ENCODE data around the gene SATL1.
A peak's percentile ranks its signal among the peaks of the same experiment; 100 is the strongest.
"Not testable (repeated sequence)": the region's sequence is repeated elsewhere in the genome, so short reads cannot be mapped to it uniquely, and the experiment has no call there.

Gene SATL1

GRCh38 chrX:85243761-85244449 lies at the start of gene SATL1, which contains the start of gene ZNF711:
SATL1 (minus strand) TSS chrX:85243779; CDS start chrX:85108968, 134,811 bp downstream.
ZNF711 (plus strand) TSS chrX:85243991; CDS start chrX:85247573, 3,582 bp downstream.
- peak; percentile 72 for DNase-seq (ENCODE audit: low read depth, low spot score)
- H3K9me3 ChIP-seq (ENCODE audit: insufficient read depth, low read length), result no peaks in the 10 kb centered on the region
- H3K4me3 ChIP-seq (ENCODE audit: insufficient read length, low read depth), result peak within 1 kb of the TSS; percentile 71
- H3K9ac ChIP-seq (ENCODE audit: insufficient read length, low read depth), result peak within 1 kb of the TSS; percentile 97
- no peak for TF ChIP-seq SUZ12 (IDR thresholded peaks at IDR 0.05; ENCODE audit: extremely low read depth, insufficient read depth, insufficient read length)
- TF ChIP-seq ZNF274 (IDR thresholded peaks at IDR 0.05; ENCODE audit: low read depth, low read length), result no peak
- TF ChIP-seq YY1 (IDR thresholded peaks at IDR 0.05; ENCODE audit: insufficient read depth, insufficient read length), result no peak
- no peaks in the 10 kb centered on the region for H3K27me3 ChIP-seq (ENCODE audit: insufficient read depth, insufficient read length)
- H3K36me3 ChIP-seq (ENCODE audit: insufficient read depth, insufficient read length, low read length), result peaks cover 19% of the 10 kb centered on the region
- no peaks in the 10 kb centered on the region for H3K4me1 ChIP-seq (ENCODE audit: insufficient read depth, insufficient read length)

GRCh38 chrX:85288992-85289723 lies 45.6 kb upstream of the SATL1 start:
- Histone ChIP-seq H3K27me3 (ENCODE audit: insufficient read depth, insufficient read length) (no peaks in the 10 kb centered on the region), H3K9ac (ENCODE audit: insufficient read length, low read depth) (no peak overlapping the region), H3K4me1 (ENCODE audit: insufficient read depth, insufficient read length) (no peaks in the 10 kb centered on the region), H3K36me3 (ENCODE audit: insufficient read depth, insufficient read length, low read length) (no peaks in the 10 kb centered on the region), H3K4me3 (ENCODE audit: insufficient read length, low read depth) (no peak overlapping the region), H3K9me3 (ENCODE audit: insufficient read depth, low read length) (no peaks in the 10 kb centered on the region)
- no peak for TF ChIP-seq YY1 (IDR thresholded peaks at IDR 0.05; ENCODE audit: insufficient read depth, insufficient read length)
- TF ChIP-seq ZNF274 (IDR thresholded peaks at IDR 0.05; ENCODE audit: low read depth, low read length), result no peak
- DNase-seq (ENCODE audit: low read depth, low spot score), result no peak

GRCh38 chrX:85285286-85285685 lies 41.7 kb upstream of the SATL1 start:
- not testable (repeated sequence) for H3K9me3 ChIP-seq (ENCODE audit: insufficient read depth, low read length); H3K27me3 ChIP-seq (ENCODE audit: insufficient read depth, insufficient read length); H3K4me3 ChIP-seq (ENCODE audit: insufficient read length, low read depth); H3K9ac ChIP-seq (ENCODE audit: insufficient read length, low read depth); DNase-seq (ENCODE audit: low read depth, low spot score); H3K4me1 ChIP-seq (ENCODE audit: insufficient read depth, insufficient read length); H3K36me3 ChIP-seq (ENCODE audit: insufficient read depth, insufficient read length, low read length)

GRCh38 chrX:85244450-85245211 lies 1.1 kb upstream of the SATL1 start:
- Histone ChIP-seq H3K27me3 (ENCODE audit: insufficient read depth, insufficient read length) (no peaks in the 10 kb centered on the region), H3K9me3 (ENCODE audit: insufficient read depth, low read length) (no peaks in the 10 kb centered on the region), H3K36me3 (ENCODE audit: insufficient read depth, insufficient read length, low read length) (peaks cover 25% of the 10 kb centered on the region), H3K4me3 (ENCODE audit: insufficient read length, low read depth) (peak overlapping the region; percentile 71), H3K4me1 (ENCODE audit: insufficient read depth, insufficient read length) (no peaks in the 10 kb centered on the region), H3K9ac (ENCODE audit: insufficient read length, low read depth) (peak overlapping the region; percentile 97)
- TF ChIP-seq SUZ12 (IDR thresholded peaks at IDR 0.05; ENCODE audit: extremely low read depth, insufficient read depth, insufficient read length) (no peak), YY1 (IDR thresholded peaks at IDR 0.05; ENCODE audit: insufficient read depth, insufficient read length) (no peak), ZNF274 (IDR thresholded peaks at IDR 0.05; ENCODE audit: low read depth, low read length) (no peak)
- no peak for DNase-seq (ENCODE audit: low read depth, low spot score)

GRCh38 chrX:85243155-85243554 lies 424 bp downstream of the SATL1 start:
- Histone ChIP-seq H3K9me3 (ENCODE audit: insufficient read depth, low read length) (no peaks in the 10 kb centered on the region), H3K4me3 (ENCODE audit: insufficient read length, low read depth) (peak overlapping the region; percentile 71), H3K9ac (ENCODE audit: insufficient read length, low read depth) (peak overlapping the region; percentile 46), H3K36me3 (ENCODE audit: insufficient read depth, insufficient read length, low read length) (peaks cover 12% of the 10 kb centered on the region), H3K4me1 (ENCODE audit: insufficient read depth, insufficient read length) (no peaks in the 10 kb centered on the region), H3K27me3 (ENCODE audit: insufficient read depth, insufficient read length) (no peaks in the 10 kb centered on the region)
- no peak for DNase-seq (ENCODE audit: low read depth, low spot score)
- TF ChIP-seq YY1 (IDR thresholded peaks at IDR 0.05; ENCODE audit: insufficient read depth, insufficient read length) (no peak), SUZ12 (IDR thresholded peaks at IDR 0.05; ENCODE audit: extremely low read depth, insufficient read depth, insufficient read length) (no peak), ZNF274 (IDR thresholded peaks at IDR 0.05; ENCODE audit: low read depth, low read length) (no peak)

GRCh38 chrX:85223359-85223758 lies 20.2 kb downstream of the SATL1 start:
- TF ChIP-seq SUZ12 (IDR thresholded peaks at IDR 0.05; ENCODE audit: extremely low read depth, insufficient read depth, insufficient read length) (no peak), ZNF274 (IDR thresholded peaks at IDR 0.05; ENCODE audit: low read depth, low read length) (no peak), YY1 (IDR thresholded peaks at IDR 0.05; ENCODE audit: insufficient read depth, insufficient read length) (no peak)

GRCh38 chrX:85221361-85221760 lies 22.2 kb downstream of the SATL1 start:
- Histone ChIP-seq H3K9ac (ENCODE audit: insufficient read length, low read depth) (no peak overlapping the region), H3K36me3 (ENCODE audit: insufficient read depth, insufficient read length, low read length) (no peaks in the 10 kb centered on the region), H3K9me3 (ENCODE audit: insufficient read depth, low read length) (no peaks in the 10 kb centered on the region), H3K4me1 (ENCODE audit: insufficient read depth, insufficient read length) (no peaks in the 10 kb centered on the region), H3K4me3 (ENCODE audit: insufficient read length, low read depth) (no peak overlapping the region), H3K27me3 (ENCODE audit: insufficient read depth, insufficient read length) (no peaks in the 10 kb centered on the region)
- no peak for DNase-seq (ENCODE audit: low read depth, low spot score)
- TF ChIP-seq SUZ12 (IDR thresholded peaks at IDR 0.05; ENCODE audit: extremely low read depth, insufficient read depth, insufficient read length) (no peak), YY1 (IDR thresholded peaks at IDR 0.05; ENCODE audit: insufficient read depth, insufficient read length) (no peak), ZNF274 (IDR thresholded peaks at IDR 0.05; ENCODE audit: low read depth, low read length) (no peak)

More at GRCh38 chrX:85223359-85223758, 20.2 kb downstream of the SATL1 start:
- DNase-seq (ENCODE audit: low read depth, low spot score), result no peak
- Histone ChIP-seq H3K27me3 (ENCODE audit: insufficient read depth, insufficient read length) (no peaks in the 10 kb centered on the region), H3K4me1 (ENCODE audit: insufficient read depth, insufficient read length) (no peaks in the 10 kb centered on the region), H3K36me3 (ENCODE audit: insufficient read depth, insufficient read length, low read length) (no peaks in the 10 kb centered on the region), H3K9ac (ENCODE audit: insufficient read length, low read depth) (no peak overlapping the region), H3K9me3 (ENCODE audit: insufficient read depth, low read length) (peaks cover 5% of the 10 kb centered on the region; the same call in 1 of the 2 replicates), H3K4me3 (ENCODE audit: insufficient read length, low read depth) (no peak overlapping the region)

Data from NT2/D1 (cell line).